CD4-positive, CD25-positive, alpha-beta regulatory T cell (primary cell): ENCODE measurements around the gene CLEC11A. TPM values are rescaled to one million over a fixed set of nuclear protein-coding genes. Genes with fewer than 3 reads are reported as not detected.
"Not testable (repeated sequence)": the region's sequence is repeated elsewhere in the genome, so short reads cannot be mapped to it uniquely, and the experiment has no call there.

Experiments
- ATAC-seq, 2 donors: fragments of 150-1000 bp; cut with Tn5 transposase; one replicate each; pipeline ENCODE4 v1.10.0; 2021; ENCODE audit warnings: low read depth in 2 of 2, moderate number of reproducible peaks in 2 of 2, moderate library complexity in 1 of 2
- DNase-seq, 3 donors: peaks; one replicate each; pipeline versions ENCODE4 v3.0.0 to v3.0.0-alpha.2; 2012 to 2022; ENCODE audit warnings: mixed read lengths in 1 of 3
- H3K27ac ChIP-seq: one replicate; pipeline ENCODE4 v1.7.0; 2013; ENCODE audit warnings: mild to moderate bottlenecking, low read length; ENCODE audit not compliant: insufficient read depth, poor library complexity, severe bottlenecking
- H3K27me3 ChIP-seq: one replicate; pipeline ENCODE4 v1.7.0; 2013; ENCODE audit warnings: low read length; ENCODE audit not compliant: control insufficient read depth, insufficient read depth
- H3K36me3 ChIP-seq: one replicate; pipeline ENCODE4 v1.7.0; 2013; ENCODE audit warnings: mild to moderate bottlenecking, low read length, moderate library complexity; ENCODE audit not compliant: control insufficient read depth, insufficient read depth
- H3K4me1 ChIP-seq: 2 replicates; pipeline ENCODE4 v1.7.0; 2013; ENCODE audit warnings: mild to moderate bottlenecking, low read length; ENCODE audit not compliant: insufficient read depth, control insufficient read depth, poor library complexity, severe bottlenecking
- H3K4me3 ChIP-seq: one replicate; pipeline ENCODE4 v1.7.0; 2013; ENCODE audit warnings: low read depth, mild to moderate bottlenecking, low read length, moderate library complexity
- H3K9me3 ChIP-seq, 2 experiments: 1 replicate in 1 of 2; 2 replicates in 1 of 2; pipeline ENCODE4 v1.7.0; 2013; ENCODE audit warnings: low read length in 2 of 2, mild to moderate bottlenecking in 1 of 2, moderate library complexity in 1 of 2; ENCODE audit not compliant: control insufficient read depth in 2 of 2
- H3K27ac Mint-ChIP-seq, 3 donors: one replicate each; pipeline ENCODE4 v1.8.0; 2020 to 2022; ENCODE audit warnings: mild to moderate bottlenecking in 3 of 3, mixed read lengths in 3 of 3, moderate library complexity in 2 of 3
- H3K27me3 Mint-ChIP-seq: one replicate; pipeline ENCODE4 v1.8.0; 2022; ENCODE audit warnings: mild to moderate bottlenecking, mixed read lengths
- H3K36me3 Mint-ChIP-seq: one replicate; pipeline ENCODE4 v1.8.0; 2020; ENCODE audit warnings: mixed read lengths
- H3K4me1 Mint-ChIP-seq, 4 donors: one replicate each; pipeline ENCODE4 v1.8.0; 2020 to 2022; ENCODE audit warnings: mixed read lengths in 4 of 4, mild to moderate bottlenecking in 1 of 4
- H3K4me3 Mint-ChIP-seq, 4 donors: one replicate each; pipeline ENCODE4 v1.8.0; 2020 to 2022; ENCODE audit warnings: mild to moderate bottlenecking in 4 of 4, mixed read lengths in 4 of 4, moderate library complexity in 3 of 4
- H3K9me3 Mint-ChIP-seq, 7 donors: one replicate each; pipeline ENCODE4 v1.8.0; 2020 to 2022; ENCODE audit warnings: mixed read lengths in 7 of 7, mild to moderate bottlenecking in 3 of 7, moderate library complexity in 2 of 7
- polyA plus RNA-seq, 4 donors: library from polyadenylated mRNA; unstranded; fragments of 300-500 nt; fragmentation: Illumina TruSeq; gene quantifications; one replicate each; pipeline ENCODE4 v1.2.3, GENCODE V29; 2021
- total RNA-seq: library from RNA; stranded (reverse); gene quantifications from one replicate; pipeline ENCODE4 v1.2.3, GENCODE V29; 2022

CLEC11A gene
- total and polyA plus RNA-seq, 5 donors from 2014 or later = 0.22 to 1.2 (median 0.58) TPM

DNA sequence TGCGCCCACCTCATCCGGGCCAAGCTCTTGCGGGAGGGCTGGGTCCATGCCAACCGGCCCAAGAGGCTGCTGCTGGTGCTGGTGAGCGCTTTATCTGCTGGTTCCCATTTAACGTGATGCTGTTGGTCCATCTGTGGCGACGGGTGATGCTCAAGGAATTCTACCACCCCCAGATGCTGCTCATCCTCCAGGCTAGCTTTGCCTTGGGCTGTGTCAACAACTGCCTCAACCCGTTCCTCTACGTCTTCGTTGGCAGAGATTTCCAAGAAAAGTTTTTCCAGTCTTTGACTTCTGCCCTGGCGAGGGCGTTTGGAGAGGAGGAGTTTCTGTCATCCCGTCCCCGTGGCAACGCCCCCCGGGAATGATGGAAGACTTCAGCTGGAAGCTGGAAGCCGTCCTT lies 35.9 kb downstream of the CLEC11A start:
- H3K4me3 ChIP-seq, H3K36me3 Mint-ChIP-seq, ATAC-seq, H3K4me1 ChIP-seq, H3K9me3 ChIP-seq, H3K27ac ChIP-seq, H3K27me3 ChIP-seq, H3K4me1 Mint-ChIP-seq, H3K9me3 Mint-ChIP-seq, H3K4me3 Mint-ChIP-seq, H3K27ac Mint-ChIP-seq, DNase-seq, H3K36me3 ChIP-seq: not testable (repeated sequence)
- peaks cover 15% of the 10 kb centered on the region for H3K27me3 Mint-ChIP-seq

GRCh38 chr19:50759886-50760285 lies 36.7 kb downstream of the CLEC11A start:
- no peaks in the 10 kb centered on the region for H3K4me1 ChIP-seq
- H3K4me3 Mint-ChIP-seq = no peak overlapping the region
- H3K27ac ChIP-seq = no peak overlapping the region
- H3K4me3 ChIP-seq = no peak overlapping the region
- no peaks in the 10 kb centered on the region for H3K27me3 ChIP-seq
- H3K27me3 Mint-ChIP-seq = peaks cover 10% of the 10 kb centered on the region
- DNase-seq (peak in 1 of 3 donors; percentile 31), ATAC-seq (no peak)
- H3K9me3 ChIP-seq = no peaks in the 10 kb centered on the region
- no peaks in the 10 kb centered on the region for H3K4me1 Mint-ChIP-seq
- no peak overlapping the region for H3K27ac Mint-ChIP-seq
- no peaks in the 10 kb centered on the region for H3K36me3 Mint-ChIP-seq
- H3K9me3 Mint-ChIP-seq = peaks cover 0 to 3% (median 0%) of the 10 kb centered on the region in 7 donors
- no peaks in the 10 kb centered on the region for H3K36me3 ChIP-seq

- not testable (repeated sequence) for H3K4me3 ChIP-seq, H3K4me3 Mint-ChIP-seq, H3K27ac ChIP-seq, ATAC-seq, H3K9me3 Mint-ChIP-seq, H3K27ac Mint-ChIP-seq, H3K36me3 ChIP-seq, DNase-seq, H3K4me1 Mint-ChIP-seq, H3K36me3 Mint-ChIP-seq, H3K4me1 ChIP-seq, H3K27me3 Mint-ChIP-seq, H3K9me3 ChIP-seq, H3K27me3 ChIP-seq
Observed at GRCh38 chr19:50761501-50761900, 38.3 kb downstream of the CLEC11A start.

DNA sequence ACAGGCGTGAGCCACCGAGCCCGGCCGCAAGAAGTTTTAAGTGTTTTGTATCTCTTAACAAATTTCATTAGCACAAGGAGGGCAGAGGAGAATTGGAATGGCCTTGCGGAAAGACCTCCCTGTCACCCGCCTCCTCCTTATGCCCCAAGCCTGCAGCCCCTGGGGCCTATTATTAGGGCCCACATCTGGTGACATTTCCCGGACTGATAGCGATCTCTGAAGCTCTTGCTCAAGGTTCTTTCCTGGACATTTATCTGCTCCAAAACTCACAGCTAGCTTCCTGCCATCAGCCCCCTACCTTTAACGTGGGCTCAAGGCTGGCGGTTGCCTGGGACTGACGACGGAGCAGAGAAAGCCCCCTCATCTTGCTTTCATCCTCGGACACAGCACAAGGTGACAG lies 40.4 kb downstream of the CLEC11A start:
- not testable (repeated sequence) for DNase-seq, H3K4me3 Mint-ChIP-seq, H3K9me3 Mint-ChIP-seq, H3K27ac Mint-ChIP-seq, H3K9me3 ChIP-seq, H3K27ac ChIP-seq, H3K36me3 Mint-ChIP-seq, H3K4me1 ChIP-seq, H3K36me3 ChIP-seq, H3K4me1 Mint-ChIP-seq, H3K4me3 ChIP-seq, H3K27me3 ChIP-seq, H3K27me3 Mint-ChIP-seq, ATAC-seq

DNA sequence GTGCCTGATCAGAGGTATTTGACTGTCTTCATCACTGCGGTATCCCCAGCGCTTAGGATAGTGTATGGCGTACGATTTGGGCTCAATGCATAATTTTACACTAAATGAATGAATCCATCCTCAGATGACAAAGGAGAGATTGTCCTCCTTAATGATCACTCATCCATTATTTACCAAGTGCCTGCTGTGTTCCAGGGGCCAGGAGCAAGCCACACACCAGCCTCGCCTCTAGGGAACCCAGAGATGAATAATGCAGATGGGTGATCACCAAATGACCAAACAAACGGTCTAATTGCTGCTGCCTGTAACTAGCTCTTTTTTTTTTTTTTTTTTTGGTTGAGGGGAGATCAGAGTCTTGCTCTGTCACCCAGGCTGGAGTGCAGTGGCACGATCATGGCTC lies 41.2 kb downstream of the CLEC11A start:
- no peaks in the 10 kb centered on the region for H3K4me1 ChIP-seq
- H3K4me1 Mint-ChIP-seq = no peaks in the 10 kb centered on the region
- no peaks in the 10 kb centered on the region for H3K9me3 ChIP-seq
- H3K27ac ChIP-seq = no peak overlapping the region
- DNase-seq (no peak), ATAC-seq (no peak)
- H3K4me3 Mint-ChIP-seq = no peak overlapping the region
- peaks cover 0 to 1% (median 0%) of the 10 kb centered on the region in 7 donors for H3K9me3 Mint-ChIP-seq
- H3K27me3 ChIP-seq = no peaks in the 10 kb centered on the region
- H3K4me3 ChIP-seq = no peak overlapping the region
- H3K36me3 ChIP-seq = no peaks in the 10 kb centered on the region
- no peak overlapping the region for H3K27ac Mint-ChIP-seq
- H3K36me3 Mint-ChIP-seq = no peaks in the 10 kb centered on the region
- no peaks in the 10 kb centered on the region for H3K27me3 Mint-ChIP-seq

GRCh38 chr19:50766746-50767145 lies 43.6 kb downstream of the CLEC11A start:
- H3K9me3 Mint-ChIP-seq, ATAC-seq, H3K27me3 Mint-ChIP-seq, H3K4me1 ChIP-seq, H3K4me3 ChIP-seq, H3K36me3 ChIP-seq, H3K27ac ChIP-seq, DNase-seq, H3K36me3 Mint-ChIP-seq, H3K27ac Mint-ChIP-seq, H3K9me3 ChIP-seq, H3K27me3 ChIP-seq, H3K4me1 Mint-ChIP-seq, H3K4me3 Mint-ChIP-seq: not testable (repeated sequence)

DNA sequence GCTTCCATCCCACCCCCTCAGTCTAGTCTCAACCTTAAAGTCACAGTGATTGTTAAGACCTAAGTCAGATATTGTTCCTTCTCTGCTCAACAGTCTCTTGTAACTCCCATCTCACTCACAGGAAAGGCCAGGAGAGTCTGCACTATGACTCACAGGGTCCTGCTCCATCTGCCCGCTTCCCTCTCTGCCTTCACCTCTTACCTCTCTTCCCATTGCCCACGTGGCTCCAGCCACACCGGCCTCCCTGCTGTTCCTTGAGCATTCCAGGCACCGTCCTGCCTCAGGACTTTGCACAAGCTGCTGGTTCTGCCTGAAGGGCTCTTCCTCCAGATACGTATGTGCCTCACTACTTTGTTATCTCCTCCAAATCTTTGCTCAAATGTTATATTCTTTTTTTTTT lies 44.1 kb downstream of the CLEC11A start:
- not testable (repeated sequence) for H3K4me3 ChIP-seq, ATAC-seq, H3K36me3 Mint-ChIP-seq, H3K27me3 Mint-ChIP-seq, H3K27ac ChIP-seq, H3K36me3 ChIP-seq, H3K4me1 ChIP-seq, H3K9me3 ChIP-seq, H3K9me3 Mint-ChIP-seq, H3K4me1 Mint-ChIP-seq, DNase-seq, H3K27me3 ChIP-seq, H3K4me3 Mint-ChIP-seq, H3K27ac Mint-ChIP-seq

DNA sequence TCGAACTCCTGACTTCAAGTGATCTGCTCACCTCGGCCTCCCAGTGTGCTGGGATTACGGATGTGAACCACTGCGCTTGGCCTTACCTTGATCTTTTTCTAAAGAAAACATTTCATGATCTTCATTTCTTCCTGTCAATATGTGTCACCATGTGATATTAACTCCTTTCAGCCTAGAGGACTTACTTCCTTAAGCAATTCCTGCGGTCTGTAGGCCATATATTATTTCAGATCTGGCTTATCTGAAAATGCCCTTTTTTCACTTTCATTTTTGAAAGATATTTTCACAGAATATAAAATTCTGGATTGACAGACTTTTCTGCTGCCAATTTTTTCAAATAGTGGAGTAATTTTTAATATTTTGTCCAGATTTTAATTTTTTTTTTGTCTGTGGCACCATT lies 45.1 kb downstream of the CLEC11A start:
- no peak for ATAC-seq
- no peak overlapping the region for H3K27ac ChIP-seq
- H3K27ac Mint-ChIP-seq = no peak overlapping the region

More for the DNA sequence above, 45.1 kb downstream of the CLEC11A start:
- Mint-ChIP-seq H3K27me3 (peaks cover 9% of the 10 kb centered on the region), H3K36me3 (no peaks in the 10 kb centered on the region), H3K4me3 (no peak overlapping the region), H3K4me1 (no peaks in the 10 kb centered on the region), H3K9me3 (no peaks in the 10 kb centered on the region)
- Histone ChIP-seq H3K27me3 (no peaks in the 10 kb centered on the region), H3K9me3 (no peaks in the 10 kb centered on the region), H3K4me1 (no peaks in the 10 kb centered on the region), H3K4me3 (no peak overlapping the region), H3K36me3 (no peaks in the 10 kb centered on the region)
- no peak for DNase-seq
